Osteocyte (in vitro differentiated cells): ENCODE results near the gene SMYD2. TPM values are rescaled to one million over a fixed set of nuclear protein-coding genes. Genes with fewer than 3 reads are reported as not detected.

ENCODE experiments used
- DNase-seq: peaks from one replicate; pipeline ENCODE4 v3.0.0; 2021; ENCODE audit warnings: mixed read lengths; ENCODE audit not compliant: unreplicated experiment; ENCODE audit errors: extremely low spot score
- H3K27ac Mint-ChIP-seq: one replicate; pipeline ENCODE4 v1.8.0; 2021; ENCODE audit warnings: mild to moderate bottlenecking, mixed read lengths; ENCODE audit not compliant: unreplicated experiment
- H3K27me3 Mint-ChIP-seq: one replicate; pipeline ENCODE4 v1.8.0; 2021; ENCODE audit warnings: mixed read lengths; ENCODE audit not compliant: unreplicated experiment
- H3K36me3 Mint-ChIP-seq: one replicate; pipeline ENCODE4 v1.8.0; 2021; ENCODE audit warnings: mixed read lengths; ENCODE audit not compliant: unreplicated experiment
- H3K4me1 Mint-ChIP-seq: one replicate; pipeline ENCODE4 v1.8.0; 2021; ENCODE audit warnings: mixed read lengths; ENCODE audit not compliant: unreplicated experiment
- H3K4me3 Mint-ChIP-seq: one replicate; pipeline ENCODE4 v1.8.0; 2021; ENCODE audit warnings: mild to moderate bottlenecking, moderate library complexity, mixed read lengths; ENCODE audit not compliant: unreplicated experiment
- H3K9me3 Mint-ChIP-seq: one replicate; pipeline ENCODE4 v1.8.0; 2021; ENCODE audit warnings: mixed read lengths; ENCODE audit not compliant: unreplicated experiment
- CTCF ChIP-seq: fragments of 200-600 bp; sonication (generic); IDR thresholded peaks from 2 replicates; pipeline ENCODE4 v1.5.0; 2021; ENCODE audit warnings: antibody characterized with exemption, mild to moderate bottlenecking, moderate library complexity
- total RNA-seq: library from RNA; stranded (reverse); gene quantifications from 2 replicates; pipeline ENCODE4 v1.2.1, GENCODE V29; 2021

Gene SMYD2
- total RNA-seq, 1 donor from 2014 or later: 44.7 TPM

DNA sequence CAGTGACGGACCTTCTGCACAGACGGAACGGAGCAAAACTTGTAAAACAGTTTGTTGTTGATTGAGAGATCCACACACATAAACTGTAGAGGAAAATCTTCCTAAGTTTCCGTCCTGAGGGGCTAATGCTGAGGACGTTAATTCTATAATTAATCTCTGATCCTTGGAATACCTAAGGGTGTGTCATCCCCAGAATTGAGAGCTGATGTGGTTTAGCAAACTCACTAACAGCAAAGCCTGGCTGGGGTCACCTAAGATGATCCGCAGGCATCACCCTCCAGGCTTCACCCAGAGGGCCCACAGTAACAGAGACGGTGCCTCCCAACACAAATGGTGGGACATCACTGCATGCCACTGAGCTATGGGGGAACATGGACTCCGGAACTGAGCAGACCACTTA is 97.5 kb downstream of the SMYD2 start:
- Mint-ChIP-seq H3K27ac (peak overlapping the region; percentile 86), H3K9me3 (no peaks in the 10 kb centered on the region), H3K4me3 (no peak overlapping the region), H3K27me3 (no peaks in the 10 kb centered on the region), H3K36me3 (peaks cover 48% of the 10 kb centered on the region), H3K4me1 (peaks cover 74% of the 10 kb centered on the region)
- no peak for DNase-seq
- no peak for TF ChIP-seq CTCF

GRCh38 chr1:214379236-214379970 is 98.4 kb downstream of the SMYD2 start:
- Mint-ChIP-seq H3K4me3 (peak overlapping the region; percentile 4), H3K9me3 (no peaks in the 10 kb centered on the region), H3K36me3 (peaks cover 56% of the 10 kb centered on the region), H3K27ac (peak overlapping the region; percentile 86), H3K4me1 (peaks cover 65% of the 10 kb centered on the region), H3K27me3 (no peaks in the 10 kb centered on the region)
- no peak for TF ChIP-seq CTCF
- no peak for DNase-seq

- peaks cover 60% of the 10 kb centered on the region for H3K4me1 Mint-ChIP-seq
- TF ChIP-seq CTCF: no peak
- H3K27ac Mint-ChIP-seq: peak overlapping the region; percentile 29
- DNase-seq: no peak
- H3K36me3 Mint-ChIP-seq: peaks cover 62% of the 10 kb centered on the region
- H3K9me3 Mint-ChIP-seq: no peaks in the 10 kb centered on the region
- H3K27me3 Mint-ChIP-seq: no peaks in the 10 kb centered on the region
- H3K4me3 Mint-ChIP-seq: no peak overlapping the region
These were observed 99.4 kb downstream of the SMYD2 start for GRCh38 chr1:214380396-214380795.

DNA sequence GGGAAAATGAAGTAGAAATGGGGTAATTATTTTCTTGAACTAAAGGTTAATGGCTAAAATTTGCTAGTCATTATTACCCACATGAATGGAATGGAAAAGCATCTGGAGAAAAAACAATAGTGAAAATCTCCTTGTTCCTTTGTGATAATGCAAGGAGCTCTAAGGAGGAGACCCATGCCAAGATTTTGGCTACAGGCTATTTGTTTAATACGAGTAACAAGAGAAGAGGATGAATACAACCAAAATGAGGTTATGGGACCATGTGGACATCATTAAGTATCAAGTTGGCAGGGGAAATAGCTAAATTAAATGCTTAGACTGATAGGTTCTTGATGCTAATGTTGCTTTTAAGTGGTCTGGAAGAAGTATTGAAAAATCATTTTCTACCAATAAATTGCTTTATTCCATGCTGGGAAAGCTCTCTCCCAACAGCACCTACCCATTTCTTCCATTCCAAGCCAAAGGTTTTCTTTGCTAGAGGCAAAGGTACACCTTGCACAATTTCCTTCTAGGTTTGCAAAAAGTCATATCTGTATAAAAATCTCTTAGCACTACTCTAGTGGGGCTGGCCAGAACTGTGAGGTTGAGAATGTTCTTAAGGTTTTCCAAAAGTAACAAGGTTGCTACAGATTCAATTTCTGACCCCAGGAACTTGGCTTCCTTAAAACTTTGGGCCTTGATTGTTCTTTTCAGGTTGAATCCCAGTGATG is 100.2 kb downstream of the SMYD2 start:
- Mint-ChIP-seq H3K27ac (peak overlapping the region; percentile 29), H3K27me3 (no peaks in the 10 kb centered on the region), H3K4me3 (no peak overlapping the region), H3K9me3 (no peaks in the 10 kb centered on the region), H3K4me1 (peaks cover 53% of the 10 kb centered on the region), H3K36me3 (peaks cover 58% of the 10 kb centered on the region)
- DNase-seq: no peak
- no peak for TF ChIP-seq CTCF
